ENCODE data around the gene FBLIM1.

Gene FBLIM1

GRCh38 chr1:15758343-15758931 lies at the start of gene FBLIM1:
FBLIM1 (plus strand) TSS chr1:15758795; CDS start chr1:15764984, 6,189 bp downstream.
- DNase-seq = no peak

- DNase-seq = no peak
These were observed 49.4 kb upstream of the FBLIM1 start for GRCh38 chr1:15709226-15709625.

GRCh38 chr1:15712168-15712567 lies 46.4 kb upstream of the FBLIM1 start:
- DNase-seq = no peak

- no peak for DNase-seq
These were observed 44.0 kb upstream of the FBLIM1 start for GRCh38 chr1:15714406-15715136.

GRCh38 chr1:15717418-15718125 lies 41.0 kb upstream of the FBLIM1 start:
- DNase-seq = no peak

GRCh38 chr1:15718199-15718601 lies 40.4 kb upstream of the FBLIM1 start:
- no peak for DNase-seq

- no peak for DNase-seq
These were observed 39.0 kb upstream of the FBLIM1 start for GRCh38 chr1:15719381-15720120.

- no peak for DNase-seq
These were observed 37.7 kb upstream of the FBLIM1 start for GRCh38 chr1:15720861-15721260.

GRCh38 chr1:15722411-15722810 lies 36.2 kb upstream of the FBLIM1 start:
- no peak for DNase-seq

GRCh38 chr1:15722836-15723532 lies 35.6 kb upstream of the FBLIM1 start:
- DNase-seq = no peak

- no peak for DNase-seq
These were observed 34.9 kb upstream of the FBLIM1 start for GRCh38 chr1:15723631-15724246.

GRCh38 chr1:15724949-15725880 lies 33.4 kb upstream of the FBLIM1 start:
- no peak for DNase-seq

GRCh38 chr1:15726508-15726907 lies 32.1 kb upstream of the FBLIM1 start:
- no peak for DNase-seq

GRCh38 chr1:15727021-15727420 lies 31.6 kb upstream of the FBLIM1 start:
- DNase-seq = no peak

GRCh38 chr1:15727424-15727823 lies 31.2 kb upstream of the FBLIM1 start:
- DNase-seq = no peak

- DNase-seq = no peak
These were observed 30.6 kb upstream of the FBLIM1 start for GRCh38 chr1:15727866-15728534.

- no peak for DNase-seq
These were observed 29.5 kb upstream of the FBLIM1 start for GRCh38 chr1:15728937-15729657.

- DNase-seq = no peak
These were observed 28.2 kb upstream of the FBLIM1 start for GRCh38 chr1:15730423-15730822.

- DNase-seq = no peak
These were observed 27.7 kb upstream of the FBLIM1 start for GRCh38 chr1:15730936-15731335.

Data from activated CD4-positive, alpha-beta T cell treated with anti-CD3 and anti-CD28 coated beads, Interleukin-2, amount 50 U/mL, for 16 hours (primary cell).